HG02870 (cell line): ENCODE data around the gene NEB.
A peak's percentile ranks its signal among the peaks of the same experiment; 100 is the strongest.

ENCODE experiments used
- ATAC-seq: cut with Tn5 transposase; IDR thresholded peaks from one replicate; pipeline ENCODE4 v1.9.1; 2021; ENCODE audit warnings: mild to moderate bottlenecking, moderate library complexity; ENCODE audit not compliant: unreplicated experiment

The NEB gene, protein sequence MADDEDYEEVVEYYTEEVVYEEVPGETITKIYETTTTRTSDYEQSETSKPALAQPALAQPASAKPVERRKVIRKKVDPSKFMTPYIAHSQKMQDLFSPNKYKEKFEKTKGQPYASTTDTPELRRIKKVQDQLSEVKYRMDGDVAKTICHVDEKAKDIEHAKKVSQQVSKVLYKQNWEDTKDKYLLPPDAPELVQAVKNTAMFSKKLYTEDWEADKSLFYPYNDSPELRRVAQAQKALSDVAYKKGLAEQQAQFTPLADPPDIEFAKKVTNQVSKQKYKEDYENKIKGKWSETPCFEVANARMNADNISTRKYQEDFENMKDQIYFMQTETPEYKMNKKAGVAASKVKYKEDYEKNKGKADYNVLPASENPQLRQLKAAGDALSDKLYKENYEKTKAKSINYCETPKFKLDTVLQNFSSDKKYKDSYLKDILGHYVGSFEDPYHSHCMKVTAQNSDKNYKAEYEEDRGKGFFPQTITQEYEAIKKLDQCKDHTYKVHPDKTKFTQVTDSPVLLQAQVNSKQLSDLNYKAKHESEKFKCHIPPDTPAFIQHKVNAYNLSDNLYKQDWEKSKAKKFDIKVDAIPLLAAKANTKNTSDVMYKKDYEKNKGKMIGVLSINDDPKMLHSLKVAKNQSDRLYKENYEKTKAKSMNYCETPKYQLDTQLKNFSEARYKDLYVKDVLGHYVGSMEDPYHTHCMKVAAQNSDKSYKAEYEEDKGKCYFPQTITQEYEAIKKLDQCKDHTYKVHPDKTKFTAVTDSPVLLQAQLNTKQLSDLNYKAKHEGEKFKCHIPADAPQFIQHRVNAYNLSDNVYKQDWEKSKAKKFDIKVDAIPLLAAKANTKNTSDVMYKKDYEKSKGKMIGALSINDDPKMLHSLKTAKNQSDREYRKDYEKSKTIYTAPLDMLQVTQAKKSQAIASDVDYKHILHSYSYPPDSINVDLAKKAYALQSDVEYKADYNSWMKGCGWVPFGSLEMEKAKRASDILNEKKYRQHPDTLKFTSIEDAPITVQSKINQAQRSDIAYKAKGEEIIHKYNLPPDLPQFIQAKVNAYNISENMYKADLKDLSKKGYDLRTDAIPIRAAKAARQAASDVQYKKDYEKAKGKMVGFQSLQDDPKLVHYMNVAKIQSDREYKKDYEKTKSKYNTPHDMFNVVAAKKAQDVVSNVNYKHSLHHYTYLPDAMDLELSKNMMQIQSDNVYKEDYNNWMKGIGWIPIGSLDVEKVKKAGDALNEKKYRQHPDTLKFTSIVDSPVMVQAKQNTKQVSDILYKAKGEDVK (N-terminal part only)

DNA sequence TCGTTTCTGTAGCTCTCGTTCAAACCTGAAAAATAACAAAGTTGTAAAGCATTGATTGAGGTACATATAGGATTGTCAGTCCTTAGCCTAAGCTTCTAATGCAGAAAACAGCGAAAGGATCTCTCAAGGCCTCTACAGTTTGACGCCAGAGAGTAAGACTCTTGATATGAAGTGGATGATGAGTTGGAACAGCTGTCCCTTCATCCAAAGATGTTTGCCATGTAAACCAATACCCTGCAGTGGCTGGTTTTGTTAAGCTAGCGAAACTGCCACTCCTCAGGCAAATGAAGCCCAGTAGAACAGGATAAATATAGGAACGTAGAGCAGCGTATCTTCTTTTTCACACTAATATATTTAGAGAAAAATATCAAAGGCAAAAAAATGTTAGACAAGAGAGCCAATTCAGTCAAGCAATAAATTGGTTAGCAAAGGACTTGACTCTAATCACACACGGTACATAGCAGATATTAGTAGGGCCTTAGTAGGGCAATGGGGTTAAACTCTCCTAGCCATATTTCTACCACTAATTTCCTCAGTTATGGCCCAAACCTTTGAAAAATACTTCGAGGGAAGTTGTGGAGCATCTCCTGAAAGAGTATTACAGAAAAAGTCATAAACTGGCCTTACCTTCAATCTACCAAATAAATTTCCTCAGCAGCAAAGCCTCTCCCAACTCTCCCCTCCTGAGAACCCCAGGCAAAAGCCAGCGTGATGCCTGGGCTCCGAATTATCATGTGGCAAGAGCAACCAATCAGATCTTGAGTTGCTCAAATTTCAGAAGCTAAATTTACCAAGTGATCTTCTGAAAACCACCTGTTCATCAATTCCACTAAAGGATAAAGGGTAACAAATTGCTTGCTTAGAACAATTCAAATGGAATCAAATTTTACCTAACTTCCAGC, at the start of gene NEB:
Gene NEB, minus strand, starts transcription at position 706 of the 902 bp plus-strand sequence. CDS start 1,320 bp downstream, outside the sequence.
- no peak for ATAC-seq

DNA sequence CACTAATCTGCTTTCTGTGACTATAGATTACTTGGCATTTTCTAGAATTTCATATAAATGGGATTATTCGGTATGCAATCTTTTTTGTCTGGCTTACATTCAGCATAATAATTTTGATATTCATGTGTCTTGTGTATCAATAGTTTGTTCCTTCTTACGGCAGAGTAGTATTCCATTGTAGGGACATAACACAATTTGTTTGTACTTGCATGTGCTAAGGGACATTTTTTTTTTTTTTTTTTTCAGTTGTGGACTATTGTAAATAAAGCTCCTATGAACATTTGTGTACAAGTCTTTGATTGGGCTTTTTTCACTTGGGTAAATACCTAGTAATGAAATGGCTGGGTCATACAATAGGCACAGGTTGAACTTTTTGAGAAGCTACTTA, 48.9 kb upstream of the NEB start:
- ATAC-seq: no peak

DNA sequence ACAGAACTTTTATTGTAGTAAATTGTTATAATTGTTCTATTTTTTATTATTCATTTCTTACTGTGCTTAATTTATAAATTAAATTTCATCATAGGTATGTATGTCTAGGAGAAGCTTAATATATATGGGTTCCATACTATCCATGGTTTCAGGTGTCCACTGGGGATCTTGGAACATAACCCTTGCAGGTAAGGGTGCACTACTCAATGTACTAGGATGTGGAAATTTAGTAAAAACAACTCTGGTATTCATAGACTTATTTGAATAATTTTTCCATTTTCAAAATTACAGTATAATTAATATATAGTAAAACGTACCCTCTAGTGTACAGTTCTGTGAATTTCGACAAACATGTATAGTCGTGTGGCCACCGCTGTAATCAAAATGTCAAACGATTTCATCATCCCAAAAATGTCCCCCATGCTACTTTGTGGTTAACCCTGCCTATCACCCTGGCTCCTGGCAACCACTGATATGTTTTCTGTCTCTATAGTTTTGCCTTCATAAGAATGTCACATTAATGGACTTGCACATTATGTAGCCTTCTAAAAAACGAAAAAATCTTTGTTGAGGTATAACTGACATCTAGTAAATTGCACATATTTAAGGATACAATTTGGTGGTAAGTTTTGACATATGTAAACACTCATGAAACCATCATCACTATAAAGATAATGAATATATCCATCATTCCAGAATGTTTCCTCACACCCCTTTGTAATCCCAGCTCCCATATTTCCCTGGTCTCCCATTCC, 48.3 kb upstream of the NEB start:
- no peak for ATAC-seq

DNA sequence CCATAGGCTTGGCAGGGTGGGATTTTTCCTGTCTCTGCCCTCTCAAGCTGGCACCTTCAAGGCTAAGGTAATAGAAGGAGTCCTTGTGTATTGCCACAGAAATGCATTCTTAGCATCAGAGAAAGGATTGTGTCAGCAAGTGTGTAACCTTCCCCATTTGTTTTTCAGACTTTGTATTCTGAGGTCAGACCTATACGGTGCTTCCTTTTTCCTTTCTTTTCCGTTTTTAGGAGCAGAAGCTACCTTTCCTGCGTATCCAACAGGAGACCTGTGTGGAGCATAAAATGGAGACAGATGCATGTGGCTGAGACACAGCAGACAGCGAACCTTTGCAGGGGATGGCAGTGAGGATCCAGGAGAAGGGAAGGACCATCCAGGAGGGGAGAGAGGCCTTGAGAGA, 47.4 kb upstream of the NEB start:
- no peak for ATAC-seq

DNA sequence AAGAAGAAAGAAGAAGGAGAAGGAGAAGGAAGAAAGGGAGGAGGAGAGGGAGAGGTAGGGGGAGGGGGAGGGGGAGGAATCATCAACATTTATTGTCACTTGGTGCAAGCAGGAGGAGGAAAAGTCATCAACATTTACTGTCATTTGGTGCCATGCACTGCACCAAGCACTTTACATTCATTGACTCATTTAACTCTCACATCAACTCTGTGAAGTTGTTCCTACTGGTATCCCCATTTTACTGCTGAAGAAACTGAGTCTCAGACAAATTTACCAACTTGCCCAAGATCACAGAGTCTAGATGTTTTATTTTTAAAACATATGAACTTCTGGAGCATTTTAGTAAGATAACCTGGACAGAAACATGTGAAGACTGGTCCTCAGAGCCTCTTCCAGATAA, 46.7 kb upstream of the NEB start:
- no peak for ATAC-seq

DNA sequence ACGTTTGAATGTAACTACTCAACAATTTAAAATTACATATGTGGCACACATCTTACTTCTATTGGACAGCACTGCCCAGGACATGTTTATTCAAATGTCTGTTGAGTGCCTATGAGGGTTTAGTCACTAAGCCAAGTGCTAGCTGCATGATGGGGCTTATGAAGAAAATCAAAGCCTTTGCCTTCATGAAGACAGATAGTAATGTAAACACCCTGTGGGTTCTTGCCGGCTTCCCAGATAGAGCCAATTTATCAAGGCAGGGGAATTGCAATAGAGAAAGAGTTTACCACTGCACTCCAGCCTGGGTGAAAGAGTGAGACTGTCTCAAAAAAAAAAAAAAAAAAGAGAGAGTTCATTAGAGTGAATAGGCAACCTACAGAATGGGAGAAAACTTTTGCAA, 43.7 kb upstream of the NEB start:
- no peak for ATAC-seq

DNA sequence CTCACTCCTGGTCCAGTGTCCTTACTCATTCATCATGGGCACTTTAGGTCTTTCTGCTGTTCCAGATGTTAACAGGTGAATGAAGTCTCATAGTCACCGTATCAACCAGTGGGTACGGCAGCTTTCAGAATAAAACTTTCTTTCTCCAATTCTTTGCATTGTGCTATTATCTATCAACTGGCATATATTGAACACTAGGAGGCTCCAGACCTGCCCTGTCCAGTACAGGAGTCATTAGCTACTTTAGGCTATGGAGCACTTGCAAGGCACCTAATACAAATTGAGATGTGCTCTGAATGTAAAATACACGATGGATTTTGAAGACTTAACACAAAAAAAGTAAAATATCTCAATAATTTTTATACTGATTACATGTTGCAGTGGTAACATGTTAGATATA, 43.2 kb upstream of the NEB start:
- no peak for ATAC-seq

DNA sequence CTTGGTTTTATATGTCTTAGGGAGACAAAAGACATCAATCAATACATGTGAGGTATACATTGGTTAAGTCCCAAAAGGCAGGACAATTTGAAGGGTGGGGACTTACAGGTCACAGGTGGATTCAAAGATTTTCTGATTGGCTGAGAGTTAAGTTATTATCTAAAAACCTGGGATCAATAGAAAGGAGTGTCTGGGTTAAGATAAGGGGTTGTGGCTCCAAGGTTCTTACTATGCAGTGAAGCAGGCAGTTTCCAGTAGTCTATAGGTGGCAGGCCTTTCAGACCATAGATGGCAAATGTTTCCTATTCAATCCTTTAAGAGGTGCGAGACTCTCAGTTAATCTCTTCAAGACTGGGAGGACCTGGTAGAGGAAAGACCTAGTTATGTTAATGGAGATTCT, 42.1 kb upstream of the NEB start:
- ATAC-seq: no peak

DNA sequence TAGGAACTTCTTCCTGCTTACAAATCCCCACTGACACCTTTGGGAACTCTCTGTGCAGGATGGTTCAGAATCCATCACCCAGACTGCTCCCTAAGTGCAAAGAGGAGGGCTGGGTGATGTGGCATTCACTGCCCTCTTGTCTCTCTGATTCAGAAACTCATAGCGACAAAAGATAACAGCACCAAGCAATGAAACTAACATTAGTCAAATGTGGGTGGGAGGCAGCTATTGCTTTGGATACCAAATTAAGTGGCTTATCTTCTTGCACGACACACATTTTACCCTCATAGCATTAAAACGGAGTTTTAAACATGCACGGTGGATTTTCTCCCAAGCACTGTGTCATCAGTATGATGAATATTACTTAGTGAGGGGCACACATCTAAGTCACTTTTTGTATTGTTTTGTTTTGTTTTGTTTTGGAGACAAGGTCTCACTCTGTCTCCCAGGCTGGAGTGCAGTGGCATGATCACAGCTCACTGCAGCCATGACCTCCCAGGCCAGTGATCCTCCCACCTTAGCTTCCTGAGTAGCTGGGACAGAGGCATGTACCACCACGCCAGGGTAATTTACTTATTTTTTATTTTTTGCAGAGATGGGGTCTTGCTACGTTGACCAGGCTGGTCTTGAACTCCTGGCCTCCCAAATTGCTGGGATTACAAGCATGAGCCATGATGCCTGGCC, 40.9 kb upstream of the NEB start:
- peak; percentile 18 for ATAC-seq

DNA sequence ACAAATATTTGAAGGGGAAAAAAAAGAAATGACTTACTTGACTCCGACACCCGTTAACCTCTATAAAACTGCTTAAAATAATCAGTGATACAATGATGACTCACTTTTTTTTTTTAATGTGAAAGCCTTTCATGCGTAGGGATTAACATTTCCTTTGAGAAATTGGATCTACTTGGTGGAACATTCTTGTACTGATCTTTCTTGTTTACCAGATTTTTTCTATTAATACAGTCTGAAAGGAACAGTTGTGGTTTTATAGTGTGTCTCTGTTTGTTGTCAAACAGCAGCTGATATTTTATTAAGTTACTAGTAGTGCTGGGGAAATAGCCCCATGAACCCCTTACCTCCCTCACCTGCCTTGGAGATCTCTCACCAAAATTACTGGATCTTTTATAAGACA, 40.2 kb upstream of the NEB start:
- ATAC-seq: no peak

DNA sequence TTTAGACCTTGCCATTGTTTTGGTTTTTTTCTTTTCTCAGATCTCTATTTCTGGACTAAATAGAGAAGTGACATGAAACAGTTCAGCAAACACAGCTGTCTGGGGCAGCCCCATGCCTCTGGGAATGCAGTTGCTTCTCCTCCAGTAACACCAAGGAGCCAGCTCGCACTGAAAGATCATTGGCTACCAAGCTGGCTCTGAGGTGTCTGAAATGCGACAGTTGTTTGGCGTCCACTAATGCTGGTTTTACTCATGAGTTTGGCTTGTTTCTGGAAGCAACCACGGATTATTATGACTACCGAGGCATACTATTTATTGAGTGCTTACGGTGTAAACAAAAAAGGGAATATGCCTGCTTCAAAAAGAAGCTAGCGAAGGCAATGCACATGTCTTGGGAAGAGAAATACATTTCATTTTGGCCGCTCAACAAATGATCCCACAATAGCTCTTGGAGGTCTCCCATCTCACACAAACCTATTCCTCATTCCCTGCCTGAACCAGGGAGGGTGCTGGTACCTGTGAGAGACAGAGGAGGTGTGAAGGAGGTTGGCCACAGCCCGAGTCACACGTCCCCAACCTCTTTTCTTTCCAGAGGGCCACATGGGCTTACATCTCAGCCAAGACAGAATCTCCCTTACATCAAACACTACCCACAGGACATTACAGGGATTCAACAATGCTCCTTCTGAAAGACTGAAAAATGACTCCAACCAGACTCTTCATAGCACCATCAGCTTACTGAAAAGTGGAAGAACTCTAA, 37.5 kb upstream of the NEB start:
- ATAC-seq: peak; percentile 91

DNA sequence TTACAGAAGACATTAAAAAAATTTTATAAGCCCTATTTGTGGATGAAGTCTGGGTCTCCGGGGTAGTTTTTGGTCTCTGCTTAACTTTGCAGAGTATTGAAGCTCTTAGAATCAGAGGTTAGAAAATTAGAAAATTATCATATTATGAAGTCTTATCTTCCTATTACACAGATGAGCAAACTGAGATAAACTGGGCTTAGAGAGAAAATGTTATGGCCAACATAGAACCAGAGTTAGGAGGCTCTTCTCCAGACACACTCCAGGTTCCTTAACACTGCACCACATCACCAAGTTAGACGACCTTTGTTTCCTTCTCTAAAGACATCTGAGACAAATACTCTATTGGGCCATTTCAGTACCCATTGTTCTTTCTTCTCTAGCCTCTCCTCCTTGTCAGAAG, 36.7 kb upstream of the NEB start:
- ATAC-seq: peak; percentile 22

DNA sequence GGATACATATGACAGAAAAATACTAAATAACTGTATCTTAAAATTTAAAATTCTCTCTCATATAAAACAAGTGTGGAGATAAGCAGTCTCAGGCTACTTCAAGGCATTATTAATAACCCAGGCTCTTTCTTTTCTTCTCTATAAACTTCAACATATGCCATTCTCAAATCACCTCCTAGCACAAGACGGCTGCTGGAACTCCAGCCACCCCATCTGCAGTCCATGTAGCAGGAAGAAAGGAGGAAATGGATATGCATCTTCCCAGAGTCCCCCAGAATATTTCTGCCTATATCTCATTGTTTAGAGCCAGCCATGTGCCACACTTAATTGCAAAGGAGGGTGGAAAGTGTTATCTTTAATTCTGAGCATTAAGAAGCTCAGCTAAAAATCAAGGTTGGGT, 35.3 kb upstream of the NEB start:
- ATAC-seq: no peak

DNA sequence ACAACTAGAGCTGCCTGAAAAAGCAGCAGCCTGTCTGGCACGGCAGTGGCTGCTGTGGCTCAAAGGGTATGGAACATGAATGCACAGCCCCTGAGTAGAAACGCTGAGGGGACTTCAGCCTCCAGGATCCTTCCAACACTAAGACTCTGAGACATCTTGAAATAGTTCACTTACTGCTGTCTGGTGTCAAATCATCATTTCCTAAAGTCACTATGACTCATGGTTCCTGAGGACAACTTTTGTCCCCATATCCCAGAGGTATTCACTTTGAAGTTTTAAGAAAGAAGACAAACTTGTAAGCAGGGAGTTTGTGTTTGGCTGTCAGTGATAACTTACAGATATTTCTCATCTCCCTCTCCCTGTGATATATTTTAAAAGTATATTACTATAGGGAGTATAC, 33.3 kb upstream of the NEB start:
- ATAC-seq: no peak

DNA sequence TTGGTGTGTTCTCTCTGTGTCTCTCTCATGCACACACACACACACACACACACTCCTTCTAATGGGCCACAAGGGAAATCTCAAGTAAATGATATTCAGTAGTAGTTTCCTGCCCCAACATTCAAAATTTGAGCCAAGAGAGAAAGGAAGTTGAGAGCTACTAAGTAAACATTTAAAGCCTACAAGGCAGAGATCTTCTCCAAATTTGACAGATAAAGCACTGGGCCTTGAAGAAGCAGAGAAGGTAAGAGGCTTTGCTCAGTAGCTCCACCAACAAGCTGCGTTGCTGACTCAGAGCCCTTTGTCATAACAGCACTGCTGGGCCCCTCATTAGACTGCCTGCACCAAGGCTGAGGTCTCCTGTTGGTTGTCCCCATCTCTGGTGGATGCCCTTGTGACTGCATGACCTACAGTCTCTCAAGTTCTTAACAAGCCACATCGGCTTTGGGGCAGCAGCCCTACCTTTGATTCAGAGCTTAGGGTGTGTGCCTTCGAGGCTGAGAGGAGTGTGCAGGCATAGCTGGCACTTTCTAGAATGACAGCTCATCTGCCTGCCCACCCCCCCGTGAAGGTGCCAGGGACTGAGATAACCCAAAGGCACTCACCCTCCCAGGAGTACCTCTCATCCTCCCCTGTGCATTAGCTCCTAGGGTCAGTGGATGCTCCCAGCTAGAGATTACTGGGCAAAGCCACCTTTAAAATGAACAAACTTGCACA, 32.3 kb upstream of the NEB start:
- peak; percentile 48 for ATAC-seq

DNA sequence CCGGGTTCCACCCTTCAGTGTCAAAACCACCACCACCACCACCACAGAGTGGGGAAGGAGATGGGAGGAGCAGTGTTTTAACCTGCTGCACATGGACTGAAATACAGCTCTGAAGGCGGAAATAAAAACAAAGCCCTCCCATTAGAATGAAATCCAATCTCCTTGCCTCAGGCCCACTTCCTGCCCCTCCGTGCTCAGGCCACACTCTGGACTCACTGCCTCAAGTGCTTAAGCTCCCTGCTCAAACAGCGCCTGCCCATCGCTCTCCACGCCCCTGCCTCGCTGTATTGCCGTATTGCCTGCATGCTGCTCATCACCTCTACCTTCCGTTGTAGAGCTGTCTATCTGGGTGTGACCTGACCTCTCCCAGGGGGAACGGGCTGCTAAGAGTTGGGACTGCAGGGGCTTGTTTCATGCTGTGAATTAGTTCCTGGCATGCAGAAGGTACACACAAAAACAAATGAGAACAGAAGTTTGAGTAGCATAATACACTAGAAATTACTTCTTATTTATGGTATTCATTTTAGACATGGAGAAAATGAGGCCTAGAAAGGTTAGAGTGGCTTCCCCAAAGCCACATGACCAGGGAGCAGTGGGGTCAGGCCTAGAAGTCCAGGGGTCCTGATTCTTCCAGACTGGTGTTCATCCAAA, 31.6 kb upstream of the NEB start:
- peak; percentile 30 for ATAC-seq

DNA sequence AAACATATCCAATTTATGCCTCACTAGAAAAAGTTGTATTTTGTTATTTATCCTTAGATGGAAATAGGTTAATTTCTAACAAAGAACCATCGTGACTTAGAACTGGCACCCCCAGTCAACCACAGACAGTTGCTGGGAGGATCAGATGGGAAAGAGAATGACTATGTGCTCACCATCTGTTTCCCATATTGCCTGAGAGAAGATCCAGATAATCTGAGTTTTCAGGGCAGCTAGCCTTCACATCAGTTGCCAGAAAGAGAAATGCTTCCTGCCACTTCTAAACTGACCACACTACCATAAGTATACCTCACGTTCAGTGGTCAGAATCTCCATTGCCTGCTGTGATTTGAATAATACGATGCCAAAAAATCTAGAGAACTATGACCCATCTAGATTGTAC, 28.4 kb upstream of the NEB start:
- ATAC-seq: no peak
